ENCODE measurements around the gene TSPEAR.

Gene TSPEAR

DNA sequence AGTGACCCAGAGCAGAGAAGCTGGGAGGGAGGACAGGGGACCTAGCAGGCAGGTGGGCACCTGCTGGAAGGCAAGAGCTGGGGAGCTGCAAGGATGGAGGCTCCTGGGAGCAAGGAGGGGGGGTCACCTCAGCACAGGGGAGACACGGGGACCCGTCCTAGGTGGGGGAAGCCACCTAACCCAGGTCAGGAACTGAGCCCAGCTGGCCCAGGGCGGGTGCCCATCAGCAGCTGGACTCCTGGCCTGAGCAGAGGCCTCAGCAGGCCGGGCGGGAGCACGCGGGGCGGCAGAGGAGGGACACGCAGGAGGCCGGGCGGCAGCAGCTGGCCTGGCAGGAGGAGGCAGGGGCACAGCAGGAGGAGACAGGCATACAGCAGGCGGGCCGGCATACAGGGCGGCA lies 172.3 kb downstream of the TSPEAR start:
- no peak for DNase-seq

DNA sequence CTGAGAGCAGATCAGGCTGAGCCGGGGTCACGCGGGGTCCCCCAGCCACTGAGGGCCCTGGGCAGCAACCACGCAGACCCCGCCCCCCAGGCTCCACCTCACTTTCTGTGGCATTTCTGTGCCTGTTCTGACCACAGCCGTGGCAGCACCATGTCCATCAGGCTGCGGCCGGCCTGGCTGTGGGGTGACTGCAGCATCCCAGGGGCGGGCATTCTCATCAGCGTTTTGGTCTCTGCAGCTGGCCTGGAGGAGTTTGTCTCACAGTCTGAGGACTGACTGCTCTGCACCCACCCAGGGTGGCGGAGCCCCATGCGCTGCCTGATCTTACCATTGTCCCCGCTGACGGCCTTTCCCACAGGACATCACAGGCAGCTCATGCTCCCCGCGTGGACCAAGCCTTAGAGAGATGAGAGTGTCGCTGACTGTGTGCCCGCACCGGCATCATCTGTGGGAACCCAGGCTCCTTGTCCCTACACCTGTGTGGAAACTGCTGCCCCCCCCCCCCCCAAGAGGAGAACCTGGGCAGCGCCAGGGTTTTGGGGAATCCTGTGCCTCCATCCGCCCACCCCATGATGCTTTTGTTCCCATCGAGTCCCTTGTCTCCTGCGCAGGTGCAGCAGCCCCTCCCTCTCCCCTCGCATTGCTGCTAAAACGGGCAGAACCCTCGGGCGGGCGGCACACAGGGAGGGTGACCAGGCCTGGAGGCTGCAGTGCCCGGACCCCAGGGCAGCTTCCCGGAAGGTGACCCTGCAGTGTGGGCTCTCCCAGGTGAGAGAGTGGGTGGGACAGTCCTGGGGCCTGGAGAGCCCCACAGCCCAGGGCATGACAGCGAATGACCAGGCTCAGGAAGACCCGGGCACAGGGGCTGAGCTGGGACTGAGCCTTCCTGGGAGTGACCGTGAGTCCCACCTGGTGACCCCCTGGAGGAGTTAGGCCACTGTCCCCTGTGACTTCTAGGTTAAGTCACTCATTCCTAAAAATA lies 173.2 kb downstream of the TSPEAR start:
- DNase-seq, result no peak

DNA sequence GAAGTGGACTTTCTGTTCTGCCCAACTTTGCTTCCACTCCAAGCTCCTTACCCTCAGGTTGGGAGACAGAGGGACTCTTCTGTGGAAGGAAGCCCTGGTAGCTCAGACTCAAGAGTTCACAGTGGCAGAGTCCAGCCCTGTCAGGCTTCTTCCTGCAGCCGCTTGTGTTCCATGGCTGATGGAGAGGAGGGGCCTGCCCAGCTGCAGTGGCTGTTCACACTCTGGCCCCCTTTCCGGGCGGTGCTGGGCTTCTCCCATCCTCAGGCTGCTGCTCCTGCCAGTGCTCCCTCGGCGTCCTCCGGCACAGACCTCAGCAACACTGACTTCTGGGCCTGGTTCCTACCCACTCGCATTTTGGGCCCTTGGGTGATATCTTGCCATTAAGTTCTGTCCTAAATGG lies 175.4 kb downstream of the TSPEAR start:
- DNase-seq, result no peak

DNA sequence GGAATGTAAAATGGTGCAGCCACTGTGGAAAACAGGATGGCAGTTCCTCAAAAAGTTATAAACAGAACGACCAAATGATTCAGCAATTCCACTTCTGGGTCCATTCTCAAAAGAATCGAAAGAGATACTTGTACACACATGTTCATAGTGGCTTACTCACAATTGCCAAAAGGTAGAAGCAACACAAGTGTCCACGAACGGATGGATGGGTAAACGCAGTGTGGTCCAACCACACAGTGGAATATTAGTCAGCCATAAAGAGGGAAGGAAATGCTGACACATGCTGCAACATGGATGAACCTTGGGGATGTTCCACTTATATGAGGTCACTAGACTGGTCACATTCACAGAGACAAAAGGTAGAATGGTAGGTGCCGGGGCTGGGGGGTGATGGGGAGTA lies 176.7 kb downstream of the TSPEAR start:
- no peak for DNase-seq

- DNase-seq, result no peak
Observed at GRCh38 chr21:44533891-44534627, 177.3 kb downstream of the TSPEAR start.

- DNase-seq, result no peak
Observed at GRCh38 chr21:44533121-44533890, 178.1 kb downstream of the TSPEAR start.

DNA sequence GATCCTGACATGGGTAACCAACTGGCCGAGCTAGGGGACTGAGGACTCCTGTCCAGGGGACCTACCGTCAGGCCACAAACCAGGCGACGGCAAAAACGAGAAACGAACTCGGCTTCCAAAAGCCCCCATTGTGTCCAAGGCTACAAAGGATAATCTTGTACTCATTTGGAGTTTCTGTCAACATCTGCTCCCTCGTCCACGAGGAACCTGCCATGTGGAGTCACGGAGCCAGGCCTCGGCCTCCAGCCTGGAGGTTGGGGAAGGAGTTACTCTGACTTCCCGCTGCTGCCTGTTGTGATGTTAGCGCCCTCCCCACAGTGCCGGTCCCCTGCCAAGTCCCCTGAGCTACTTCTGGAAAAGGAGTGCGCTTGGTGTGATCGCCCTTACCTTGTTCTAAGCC lies 178.7 kb downstream of the TSPEAR start:
- DNase-seq, result no peak

DNA sequence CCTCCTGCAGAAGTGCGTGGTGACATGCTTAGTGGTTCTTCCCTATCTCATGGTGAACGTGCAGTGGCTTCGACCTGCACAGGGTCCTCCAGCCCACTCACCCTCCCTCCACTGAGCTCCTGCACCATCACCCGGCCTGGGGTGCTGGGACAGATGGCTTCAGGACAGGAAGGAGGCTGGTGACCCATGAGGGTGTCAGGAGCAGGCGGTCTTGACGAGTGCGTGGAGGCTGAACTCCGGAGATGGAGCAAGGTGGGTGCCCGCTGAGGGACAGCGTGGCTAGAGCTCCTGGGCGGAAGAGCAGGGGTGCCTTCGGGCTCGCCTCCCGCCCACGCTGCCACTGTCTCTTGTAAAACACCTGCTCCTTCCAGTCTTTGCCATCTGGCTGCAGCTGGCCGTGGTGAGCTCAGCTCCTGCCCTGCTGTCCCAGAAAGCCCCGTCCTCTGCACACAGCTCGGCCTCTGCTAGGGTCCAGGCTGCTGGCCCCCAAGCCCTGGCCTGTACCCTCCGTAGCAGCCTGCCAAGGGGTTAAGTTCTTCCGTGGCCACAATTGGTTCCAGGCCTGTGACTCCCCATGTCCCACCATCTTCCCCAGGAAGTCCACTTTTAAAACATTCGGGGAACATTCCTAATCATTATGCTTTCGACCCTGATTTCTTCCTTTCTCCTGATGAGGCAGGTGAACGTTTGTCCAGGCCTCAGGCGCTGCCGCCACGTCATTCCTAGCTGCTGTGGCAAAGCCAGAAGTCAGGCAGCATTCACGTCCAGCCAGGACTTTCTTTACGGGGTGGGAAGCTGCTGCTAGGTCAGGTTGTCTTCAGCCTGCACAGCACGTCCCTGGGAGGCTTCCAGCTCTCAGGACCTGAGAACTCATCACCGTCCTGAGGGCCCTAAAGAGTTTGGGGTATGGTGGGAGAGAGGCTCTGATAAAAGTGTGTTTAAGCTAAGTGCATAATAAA lies 179.5 kb downstream of the TSPEAR start:
- DNase-seq, result no peak

DNA sequence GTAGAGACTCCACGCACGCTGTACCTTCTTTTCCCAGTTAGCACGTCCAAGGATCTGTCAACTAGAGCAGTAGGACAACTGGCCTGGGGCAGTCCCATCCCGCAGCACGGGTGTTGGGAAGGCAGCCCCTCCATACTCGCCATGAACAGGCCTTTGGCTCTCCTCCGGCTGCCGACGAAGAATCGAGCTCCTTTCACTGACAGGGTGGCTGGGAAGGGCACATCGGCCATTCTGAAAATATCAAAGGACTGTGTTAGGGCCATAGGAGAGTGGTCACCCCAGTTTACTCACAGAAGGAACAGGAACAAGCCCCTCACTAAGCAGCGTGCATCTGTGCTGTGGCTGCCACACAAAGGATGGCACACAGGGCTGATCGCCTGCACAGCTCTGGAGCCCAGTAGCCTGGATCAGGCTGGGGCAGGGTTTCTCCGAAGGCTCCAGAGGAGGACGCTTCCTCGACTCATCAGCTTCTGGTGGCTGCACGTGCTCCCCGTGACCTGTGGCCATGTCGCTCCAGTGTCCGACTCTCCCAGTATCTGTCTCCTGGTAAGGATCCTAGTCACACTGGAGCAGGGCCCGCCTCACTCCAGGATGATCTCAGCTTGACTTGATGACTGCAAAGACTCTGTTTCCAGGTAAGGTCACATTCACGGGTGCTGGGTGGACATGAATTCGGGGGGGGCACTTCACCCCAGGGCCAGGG lies 180.3 kb downstream of the TSPEAR start:
- no peak for DNase-seq

GRCh38 chr21:44530221-44530902 lies 181.0 kb downstream of the TSPEAR start:
- DNase-seq, result no peak

- no peak for DNase-seq
Observed at GRCh38 chr21:44529503-44530125, 181.8 kb downstream of the TSPEAR start.

DNA sequence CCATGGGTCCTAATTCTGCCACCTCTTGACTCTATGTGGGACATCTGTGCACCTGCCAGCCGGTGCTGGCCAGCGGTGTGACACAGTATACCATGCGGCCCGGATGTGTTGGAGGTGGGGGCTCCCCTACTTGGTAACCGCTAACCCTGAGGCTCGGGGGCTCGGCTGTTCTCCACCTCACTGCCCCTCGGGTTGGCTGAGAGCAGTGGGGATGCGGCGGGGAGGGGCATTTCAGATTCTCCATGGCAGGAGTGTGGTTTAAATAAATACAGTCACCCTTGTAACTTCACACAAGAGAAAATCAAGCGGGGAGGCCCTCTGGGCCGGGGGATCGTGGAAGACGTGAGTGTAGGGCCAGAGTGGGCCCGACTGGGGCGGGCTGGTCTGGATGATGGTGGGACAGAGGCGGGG lies 182.4 kb downstream of the TSPEAR start:
- DNase-seq, result no peak

DNA sequence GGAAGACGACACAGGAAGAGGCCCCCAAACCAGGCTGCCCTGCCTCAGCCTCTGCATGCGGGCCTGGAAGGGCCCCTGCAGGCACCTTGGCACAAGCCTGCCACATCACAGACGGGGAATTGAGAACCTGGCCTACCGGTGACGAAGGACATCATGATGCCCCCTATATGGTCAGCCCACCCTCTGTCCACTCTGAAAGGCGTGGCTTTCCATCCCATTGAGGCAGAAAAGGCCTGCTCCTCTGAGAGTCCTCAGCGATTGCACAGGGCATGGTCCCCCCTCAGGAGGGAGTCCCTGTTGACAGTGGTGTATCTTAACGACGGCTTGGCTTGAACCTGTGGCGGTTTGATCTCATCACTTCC lies 182.8 kb downstream of the TSPEAR start:
- no peak for DNase-seq

DNA sequence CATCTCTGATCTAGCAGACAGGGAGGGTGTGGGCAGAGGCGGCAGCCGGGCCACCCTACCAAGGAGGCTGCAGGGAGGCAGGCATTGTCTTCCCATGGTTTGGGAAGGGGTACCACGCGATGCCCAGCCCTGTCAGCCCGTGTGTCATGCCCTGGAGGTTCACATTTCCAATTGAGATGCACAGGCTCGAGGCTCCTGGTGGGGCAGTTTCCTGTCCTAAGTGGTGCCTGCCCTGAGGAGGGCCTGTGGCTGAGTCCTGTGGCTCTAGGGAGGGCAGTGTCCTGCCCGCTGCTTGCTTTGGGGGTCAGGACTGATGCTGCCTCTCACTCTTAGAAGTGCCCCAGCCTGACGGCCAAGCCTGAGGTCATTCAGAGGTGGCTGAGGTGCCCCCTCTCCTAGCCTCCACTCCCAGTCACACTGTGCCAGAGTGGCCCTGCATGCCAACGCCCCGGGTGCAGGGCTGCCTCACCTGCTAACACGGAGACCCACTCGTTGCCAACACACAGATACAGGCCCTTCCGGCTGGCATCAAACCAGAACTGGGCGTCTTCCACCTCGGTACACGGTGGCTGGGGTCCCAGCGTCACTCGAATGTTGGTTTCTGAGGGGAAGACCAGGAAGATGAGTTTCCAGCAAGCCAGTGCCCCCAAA lies 183.3 kb downstream of the TSPEAR start:
- no peak for DNase-seq

DNA sequence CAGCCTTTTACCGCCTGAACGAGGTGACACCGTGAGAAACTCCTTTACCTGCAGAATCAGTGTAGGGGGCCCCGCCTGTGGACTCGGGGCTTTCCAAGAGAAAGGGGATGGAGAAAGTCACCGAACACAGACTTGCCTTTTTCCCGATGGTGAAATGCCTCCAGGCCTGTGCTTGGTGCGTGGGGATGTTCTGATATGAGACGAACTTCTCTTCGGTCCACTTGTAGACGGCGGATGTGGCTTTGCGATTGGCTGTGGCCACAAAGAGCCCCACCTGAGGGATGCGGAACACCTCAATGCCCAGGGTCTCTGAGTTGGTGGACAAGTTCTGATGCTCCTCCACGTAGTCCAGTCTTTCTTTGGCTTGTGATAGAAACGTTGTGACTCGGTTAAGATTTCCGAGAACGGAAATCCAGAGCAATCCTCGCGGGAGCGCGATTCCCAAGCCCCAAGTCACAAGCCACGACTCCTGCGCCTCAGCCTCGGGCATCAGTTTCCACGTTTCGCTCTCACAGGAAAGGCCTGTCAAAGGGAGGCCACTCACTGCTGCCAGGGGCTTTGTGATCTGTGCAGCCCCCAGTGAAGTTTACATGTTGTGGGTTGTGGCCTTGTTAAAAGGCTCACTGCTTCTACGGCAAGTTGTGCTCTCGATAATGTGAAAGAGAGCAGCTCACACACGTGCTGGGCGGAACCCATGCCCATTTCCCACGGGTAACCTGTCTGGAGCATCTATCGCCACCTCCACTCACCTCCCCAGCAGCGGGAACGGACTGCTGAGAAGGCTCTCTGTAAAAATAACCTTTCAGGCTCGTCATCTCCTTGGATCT lies 184.0 kb downstream of the TSPEAR start:
- no peak for DNase-seq

DNA sequence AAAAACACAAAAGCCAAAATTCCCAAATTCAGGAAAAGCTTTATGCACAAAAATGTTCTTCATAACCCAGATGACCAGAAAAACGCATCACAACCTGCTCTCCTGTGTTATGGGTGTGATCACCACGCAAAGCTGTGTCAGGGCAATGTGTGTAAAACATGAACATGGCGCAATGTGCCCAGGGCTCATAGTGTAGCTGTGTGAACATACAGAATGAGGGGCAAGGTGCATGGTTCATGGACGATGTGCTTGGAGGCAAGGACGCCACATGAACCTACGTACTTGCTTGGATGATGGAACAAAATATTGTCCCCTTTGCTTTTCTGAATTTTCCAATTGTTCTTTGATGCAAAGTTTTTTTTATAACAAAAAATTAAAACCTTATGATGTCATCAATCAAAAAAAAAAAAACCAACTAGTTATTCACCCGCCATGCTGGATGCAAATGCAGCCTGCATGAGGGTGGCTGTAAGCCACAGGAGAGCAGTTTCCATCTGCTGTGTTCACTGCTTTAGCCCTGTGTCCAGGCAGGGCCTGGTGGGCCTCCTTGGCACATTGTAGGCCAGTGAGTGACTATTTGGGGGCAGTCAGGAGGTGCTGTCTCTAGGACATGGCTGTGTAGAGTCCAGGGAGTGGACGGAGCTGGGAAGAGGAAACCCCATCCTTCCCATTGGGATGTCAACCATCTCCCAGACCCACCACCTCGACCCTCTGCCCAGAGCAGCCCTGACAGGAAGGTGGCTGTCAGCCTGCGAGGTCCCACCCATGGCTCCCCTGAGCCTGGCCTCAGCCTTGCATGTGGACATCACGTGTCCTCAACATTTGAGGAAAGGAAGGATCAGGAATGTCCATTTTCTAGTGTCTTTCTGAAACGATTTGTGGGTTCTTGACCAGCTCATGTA lies 185.0 kb downstream of the TSPEAR start:
- DNase-seq, result no peak

DNA sequence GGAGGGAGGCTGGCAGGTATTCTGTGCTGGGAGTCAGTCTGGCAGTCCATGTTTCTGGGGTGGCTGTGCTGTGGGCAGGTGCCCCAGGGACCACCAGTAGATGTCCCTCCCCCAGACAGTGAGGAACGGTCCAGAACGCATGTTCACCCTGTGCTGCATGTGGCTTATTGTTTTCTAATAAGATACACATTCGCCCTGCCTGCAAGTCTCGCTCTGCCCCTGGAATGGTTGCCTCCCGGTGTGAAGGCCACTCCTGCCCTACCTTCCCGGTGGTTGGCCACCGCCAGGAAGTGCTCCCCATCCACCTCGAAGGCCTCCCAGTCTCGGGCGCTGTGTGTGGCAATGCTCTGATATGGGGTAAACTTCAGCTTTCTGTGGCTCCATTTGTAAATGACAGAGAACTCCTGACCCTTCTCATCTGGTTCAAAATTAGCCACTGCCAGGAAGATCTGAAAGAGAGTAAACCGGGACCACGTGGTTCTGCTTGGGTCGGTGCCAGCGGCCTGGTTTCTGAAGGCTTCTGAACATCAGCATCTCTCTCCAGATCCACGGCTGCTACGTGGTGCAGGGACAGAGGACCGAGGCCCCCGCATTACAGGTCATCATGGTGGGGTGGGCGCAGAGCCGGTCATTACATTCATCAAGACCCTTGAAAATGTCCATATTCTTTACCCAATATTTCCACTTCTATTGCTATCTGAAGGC lies 185.8 kb downstream of the TSPEAR start:
- no peak for DNase-seq

All from T1000 (cell line).